Thyroid gland (tissue), 4 donors: ENCODE measurements around the gene HHATL. TPM values are rescaled to one million over a fixed set of nuclear protein-coding genes. Genes with fewer than 3 reads are reported as not detected.

ENCODE experiments used
- DNase-seq, 2 donors: peaks; one replicate each; pipeline ENCODE4 v3.0.0-alpha.2; 2019
- H3K27ac ChIP-seq, 3 donors: fragments of 200-600 bp; sonication (generic); 1 replicate in 2 of 3; 2 replicates in 1 of 3; pipeline ENCODE4 v1.5.1; 2016 to 2019; ENCODE audit warnings: mild to moderate bottlenecking in 1 of 3, moderate library complexity in 1 of 3
- H3K27me3 ChIP-seq: fragments of 200-600 bp; sonication (generic); one replicate; pipeline ENCODE4 v1.5.1; 2019
- H3K36me3 ChIP-seq, 2 donors: fragments of 200-600 bp; sonication (generic); one replicate each; pipeline ENCODE4 v1.5.1; 2016 to 2019
- H3K4me1 ChIP-seq, 2 donors: fragments of 200-600 bp; sonication (generic); one replicate each; pipeline ENCODE4 v1.5.1; 2017 to 2019
- H3K4me3 ChIP-seq, 3 donors: fragments of 200-600 bp; sonication (generic); replicated peaks in 1 of 3; 1 replicate in 2 of 3; 2 replicates in 1 of 3; pipeline ENCODE4 v1.5.1; 2016; ENCODE audit warnings: mild to moderate bottlenecking in 1 of 3
- H3K9me3 ChIP-seq: fragments of 200-600 bp; sonication (generic); one replicate; pipeline ENCODE4 v1.5.1; 2017
- CTCF ChIP-seq, 6 experiments: fragments of 200-600 bp in 3 of 6; fragments of 450-650 bp in 3 of 6; sonication (generic) in 3 of 6; IDR thresholded peaks; one replicate each; pipeline ENCODE4 v1.5.1; 2016 to 2019; ENCODE audit warnings: antibody characterized with exemption in 6 of 6, mild to moderate bottlenecking in 2 of 6, inconsistent platforms in 1 of 6, moderate library complexity in 1 of 6
- POLR2A ChIP-seq, 2 donors: fragments of 450-650 bp; IDR thresholded peaks; one replicate each; pipeline ENCODE4 v1.6.1; 2017; ENCODE audit warnings: antibody characterized with exemption in 2 of 2, mild to moderate bottlenecking in 2 of 2, moderate library complexity in 1 of 2
- WGBS, 2 donors: methylation state at CpG; one replicate each; pipeline ENCODE4 v1.1.5; 2017; 5-methylcytosine and 5-hydroxymethylcytosine counted together
- intact Hi-C: fragments of 100-400 bp; cut with DNase I; formaldehyde crosslinking; loops from one replicate; pipeline ENCODE4 v1.15.1; 2023
- total RNA-seq, 4 donors: library from RNA; depleted of rRNA; stranded (reverse); fragments of >200 nt; gene quantifications; one replicate each; pipeline ENCODE4 v1.2.3, GENCODE V29; 2016

Gene HHATL
- total RNA-seq, 4 donors from 2014 or later: 15.7 to 64.1 (median 32.4) TPM

DNA sequence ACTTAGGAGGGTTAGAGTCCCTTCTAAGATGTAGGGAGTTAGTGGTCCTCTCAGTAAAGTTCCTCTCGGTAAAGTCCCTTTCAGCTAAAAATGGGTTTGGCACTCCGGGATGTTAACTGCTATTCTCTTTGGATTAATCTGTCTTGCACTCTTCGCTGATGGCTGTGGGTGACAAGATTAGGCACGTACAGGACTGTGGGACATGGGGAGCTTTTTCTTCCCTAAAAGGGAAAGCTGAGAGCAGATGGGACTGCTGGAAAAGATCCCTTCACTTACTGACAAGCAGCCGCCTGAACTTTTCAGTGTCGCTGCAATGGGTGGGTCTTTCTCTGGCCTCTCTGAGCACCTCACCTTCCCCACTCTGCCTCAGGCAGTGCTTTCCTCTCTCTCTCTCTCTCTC is 16.4 kb upstream of the HHATL start:
- no peak for TF ChIP-seq CTCF (IDR thresholded peaks at IDR 0.05)
- TF ChIP-seq POLR2A (IDR thresholded peaks at IDR 0.05): no peak
- Histone ChIP-seq H3K4me3 (no peak overlapping the region), H3K27me3 (no peaks in the 10 kb centered on the region), H3K4me1 (no peaks in the 10 kb centered on the region), H3K27ac (no peak overlapping the region), H3K36me3 (no peaks in the 10 kb centered on the region), H3K9me3 (no peaks in the 10 kb centered on the region)
- intact Hi-C loops: no loop called here
- no peak for DNase-seq
- 84 to 88% methylated on average over 6 of the region's 6 CpGs for WGBS, 2 donors

GRCh38 chr3:42718338-42718737 is 15.7 kb upstream of the HHATL start:
- H3K27me3 ChIP-seq: no peaks in the 10 kb centered on the region
- intact Hi-C loops: no loop called here
- H3K27ac ChIP-seq: no peak overlapping the region
- TF ChIP-seq POLR2A (IDR thresholded peaks at IDR 0.05) (no peak), CTCF (IDR thresholded peaks at IDR 0.05) (no peak)
- H3K4me3 ChIP-seq: no peak overlapping the region
- H3K9me3 ChIP-seq: no peaks in the 10 kb centered on the region
- H3K4me1 ChIP-seq: no peaks in the 10 kb centered on the region
- no peak for DNase-seq
- H3K36me3 ChIP-seq: no peaks in the 10 kb centered on the region
- 87 to 88% methylated on average over 5 of the region's 5 CpGs for WGBS, 2 donors

- Histone ChIP-seq H3K27ac (no peak overlapping the region), H3K9me3 (no peaks in the 10 kb centered on the region), H3K4me3 (no peak overlapping the region), H3K4me1 (peaks cover 0 to under 1% of the 10 kb centered on the region in 2 donors), H3K36me3 (no peaks in the 10 kb centered on the region), H3K27me3 (no peaks in the 10 kb centered on the region)
- DNase-seq: no peak
- TF ChIP-seq POLR2A (IDR thresholded peaks at IDR 0.05) (no peak), CTCF (IDR thresholded peaks at IDR 0.05) (no peak)
- WGBS, 2 donors: 93 to 94% methylated on average over 6 of the region's 6 CpGs
- intact Hi-C loops: no loop called here
Observed at GRCh38 chr3:42717306-42717705, 14.7 kb upstream of the HHATL start.

GRCh38 chr3:42714171-42714852 is 11.7 kb upstream of the HHATL start:
- Histone ChIP-seq H3K27ac (no peak overlapping the region), H3K36me3 (no peaks in the 10 kb centered on the region), H3K27me3 (no peaks in the 10 kb centered on the region), H3K9me3 (no peaks in the 10 kb centered on the region), H3K4me1 (peaks cover 11 to 17% of the 10 kb centered on the region in 2 donors), H3K4me3 (no peak overlapping the region)
- DNase-seq: no peak
- WGBS, 2 donors: 89 to 94% methylated on average over 4 of the region's 4 CpGs
- TF ChIP-seq POLR2A (IDR thresholded peaks at IDR 0.05): no peak
- TF ChIP-seq CTCF (IDR thresholded peaks at IDR 0.05): no peak
- intact Hi-C loops: no loop called here

DNA sequence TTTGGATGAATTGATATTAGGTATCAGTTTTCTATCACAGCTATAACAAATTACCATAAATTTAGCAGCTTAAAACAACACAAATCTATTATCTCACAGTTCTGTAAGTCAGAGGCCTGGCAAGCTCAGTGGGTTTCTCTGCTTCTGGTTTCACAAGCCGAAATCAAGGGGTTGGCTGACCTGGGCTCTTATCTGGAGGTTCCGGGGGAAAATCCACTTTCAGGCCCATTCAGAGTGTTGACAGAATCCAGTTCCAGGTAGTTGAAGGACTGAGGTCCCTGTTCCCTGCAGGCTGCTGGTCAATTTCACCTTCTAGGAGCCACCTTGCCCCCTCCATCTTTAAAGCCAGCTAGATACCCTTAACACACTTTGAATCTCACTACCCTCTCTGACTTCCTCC is 11.1 kb upstream of the HHATL start:
- Histone ChIP-seq H3K4me1 (peaks cover 11 to 17% of the 10 kb centered on the region in 2 donors), H3K9me3 (no peaks in the 10 kb centered on the region), H3K27ac (no peak overlapping the region), H3K36me3 (no peaks in the 10 kb centered on the region), H3K27me3 (no peaks in the 10 kb centered on the region), H3K4me3 (no peak overlapping the region)
- 78 to 90% methylated on average over 2 of the region's 2 CpGs for WGBS, 2 donors
- TF ChIP-seq POLR2A (IDR thresholded peaks at IDR 0.05) (no peak), CTCF (IDR thresholded peaks at IDR 0.05) (no peak)
- intact Hi-C loops: no loop called here
- DNase-seq: no peak
